IMR-90 (cell line): ENCODE measurements around the gene C15orf39. TPM values are rescaled to one million over a fixed set of nuclear protein-coding genes. Genes with fewer than 3 reads are reported as not detected.
"Not testable (repeated sequence)": the region's sequence is repeated elsewhere in the genome, so short reads cannot be mapped to it uniquely, and the experiment has no call there.

ENCODE experiments used
- ATAC-seq: fragments of 200-7000 bp; cut with Tn5 transposase; 2 replicates; pipeline ENCODE4 v1.9.1; 2020; ENCODE audit warnings: low read depth, mild to moderate bottlenecking, moderate library complexity
- BruUV-seq: library from RNA; stranded (reverse); fragments of 400-500 nt; replicated peaks from 2 replicates; lab custom pipeline; 2021; lab: Mats Ljungman, UMichigan
- CTCF ChIA-PET: fragments of 300-600 bp; formaldehyde crosslinking; extraction: SDS; loops from one replicate; lab custom pipeline; 2021; ENCODE audit warnings: antibody characterized with exemption; lab: Yijun Ruan, JAX
- POLR2A ChIA-PET: fragments of 300-600 bp; sonication (Branson Sonifier 250); formaldehyde crosslinking; loops from one replicate; lab custom pipeline; 2022; ENCODE audit warnings: antibody characterized with exemption; ENCODE audit not compliant: unreplicated experiment; lab: Charles Lee
- DNase-seq: peaks from one replicate; pipeline ENCODE4 v3.0.0; 2013
- H2AFZ ChIP-seq: replicated peaks from 2 replicates; pipeline ENCODE3; 2013; ENCODE audit warnings: low read length, mild to moderate bottlenecking; ENCODE audit not compliant: poor library complexity
- H2AK5ac ChIP-seq: 2 replicates; pipeline ENCODE4 v1.6.1; 2013; ENCODE audit warnings: low read depth, low read length, inconsistent platforms
- H2AK9ac ChIP-seq: replicated peaks from 2 replicates; pipeline ENCODE3; 2013; ENCODE audit warnings: mild to moderate bottlenecking, low read depth, low read length, moderate library complexity; ENCODE audit not compliant: poor library complexity
- H2BK120ac ChIP-seq: 2 replicates; pipeline ENCODE4 v1.6.1; 2013; ENCODE audit warnings: low read depth, low read length, inconsistent platforms
- H2BK15ac ChIP-seq: 3 replicates; pipeline ENCODE4 v1.6.1; 2013; ENCODE audit warnings: low read depth, low read length, inconsistent platforms
- H2BK20ac ChIP-seq: 2 replicates; pipeline ENCODE4 v1.6.1; 2013; ENCODE audit warnings: low read depth, mild to moderate bottlenecking, inconsistent platforms, low read length, moderate library complexity
- H2BK5ac ChIP-seq: 2 replicates; pipeline ENCODE4 v1.6.1; 2013; ENCODE audit warnings: mild to moderate bottlenecking, low read depth, low read length, inconsistent platforms; ENCODE audit not compliant: poor library complexity, severe bottlenecking
- H3K14ac ChIP-seq: replicated peaks from 2 replicates; pipeline ENCODE4 v1.6.1; 2013; ENCODE audit warnings: low read depth, low read length, inconsistent platforms
- H3K18ac ChIP-seq: 2 replicates; pipeline ENCODE4 v1.6.1; 2013; ENCODE audit warnings: low read depth, low read length, control low read depth
- H3K23ac ChIP-seq: 2 replicates; pipeline ENCODE4 v1.6.1; 2013; ENCODE audit warnings: low read depth, low read length, inconsistent platforms
- H3K27ac ChIP-seq: 2 replicates; pipeline ENCODE4 v1.5.1; 2013; ENCODE audit warnings: mild to moderate bottlenecking, control low read depth, low read length; ENCODE audit not compliant: insufficient read depth
- H3K27me3 ChIP-seq: 2 replicates; pipeline ENCODE4 v1.6.1; 2013; ENCODE audit warnings: low read length; ENCODE audit not compliant: control insufficient read depth, insufficient read depth
- H3K36me3 ChIP-seq: 2 replicates; pipeline ENCODE4 v1.6.1; 2013; ENCODE audit warnings: low read length, mixed read lengths; ENCODE audit not compliant: control insufficient read depth, insufficient read depth
- H3K4ac ChIP-seq: 2 replicates; pipeline ENCODE4 v1.6.1; 2013; ENCODE audit warnings: low read depth, low read length, inconsistent platforms
- H3K4me1 ChIP-seq: 2 replicates; pipeline ENCODE4 v1.6.1; 2013; ENCODE audit warnings: low read length, mixed read lengths; ENCODE audit not compliant: control insufficient read depth, insufficient read depth
- H3K4me2 ChIP-seq: 2 replicates; pipeline ENCODE4 v1.6.1; 2013; ENCODE audit warnings: low read depth, mild to moderate bottlenecking, control low read depth, low read length, moderate library complexity
- H3K4me3 ChIP-seq: 2 replicates; pipeline ENCODE4 v1.5.1; 2013; ENCODE audit warnings: low read depth, mild to moderate bottlenecking, control low read depth, low read length, moderate library complexity; ENCODE audit not compliant: insufficient read depth
- H3K56ac ChIP-seq: 2 replicates; pipeline ENCODE4 v1.6.1; 2013; ENCODE audit warnings: low read length, inconsistent platforms; ENCODE audit not compliant: insufficient read depth; ENCODE audit errors: extremely low read depth
- H3K79me1 ChIP-seq, 2 experiments: 2 replicates each; pipeline ENCODE4 v1.6.1; 2013; ENCODE audit warnings: low read length in 2 of 2, inconsistent platforms in 1 of 2, low read depth in 1 of 2
- H3K9ac ChIP-seq: 2 replicates; pipeline ENCODE4 v1.6.1; 2013; ENCODE audit warnings: low read depth, low read length, control low read depth
- H3K9me1 ChIP-seq: 2 replicates; pipeline ENCODE4 v1.6.1; 2013; ENCODE audit warnings: low read length, inconsistent platforms; ENCODE audit not compliant: insufficient read depth
- H3K9me3 ChIP-seq: 2 replicates; pipeline ENCODE4 v1.6.1; 2013; ENCODE audit warnings: low read length; ENCODE audit not compliant: control insufficient read depth, insufficient read depth
- H4K20me1 ChIP-seq: 2 replicates; pipeline ENCODE4 v1.6.1; 2013; ENCODE audit warnings: low read length, inconsistent platforms; ENCODE audit not compliant: insufficient read depth
- H4K5ac ChIP-seq: 2 replicates; pipeline ENCODE4 v1.6.1; 2013; ENCODE audit warnings: mild to moderate bottlenecking, low read depth, low read length, control low read depth
- H4K8ac ChIP-seq, 2 experiments: 2 replicates each; pipeline ENCODE4 v1.6.1; 2013; ENCODE audit warnings: low read depth in 2 of 2, low read length in 2 of 2, control low read depth in 1 of 2, inconsistent platforms in 1 of 2
- H4K91ac ChIP-seq: 2 replicates; pipeline ENCODE4 v1.6.1; 2013; ENCODE audit warnings: low read depth, low read length, inconsistent platforms; ENCODE audit not compliant: insufficient read depth
- WGBS, 2 experiments: methylation state at CpG; one replicate each; pipeline versions ENCODE4 v1.1.5 to v1.1.7; 2013; ENCODE audit warnings: missing lambda C conversion rate in 2 of 2; ENCODE audit not compliant: insufficient read length in 1 of 2; ENCODE audit errors: extremely low coverage in 2 of 2; 5-methylcytosine and 5-hydroxymethylcytosine counted together
- dilution Hi-C: fragments of 300-500 bp; cut with HindIII; formaldehyde crosslinking; loops from one replicate; pipeline ENCODE4 v1.14.3; 2018; ENCODE audit warnings: low sequenced_read_pairs; ENCODE audit not compliant: unreplicated experiment
- in situ Hi-C: fragments of 300-500 bp; cut with MboI; formaldehyde crosslinking; loops from 3 replicates; pipeline ENCODE4 v1.14.3; 2019; ENCODE audit warnings: low sequenced_read_pairs, inconsistent platforms, mixed read lengths
- intact Hi-C: fragments of 100-400 bp; cut with micrococcal nuclease; formaldehyde crosslinking; loops from 2 replicates; pipeline ENCODE4 v1.10.0; 2022
- polyA plus RNA-seq, 3 experiments: library from polyadenylated mRNA; depleted of rRNA; stranded (reverse); fragments of >200 nt; gene quantifications; 2 replicates each; pipeline ENCODE4 v1.2.3, GENCODE V29; 2012; ENCODE audit warnings: low replicate concordance in 1 of 3
- total RNA-seq: library from RNA; depleted of rRNA; stranded (reverse); fragments of >200 nt; gene quantifications from 2 replicates; pipeline ENCODE4 v1.2.3, GENCODE V29; 2012

C15orf39 gene
- total and polyA plus RNA-seq, 2 of the 4 experiments (the other 2 are of a cell fraction), result 1.3 to 5.7 TPM

- H3K4ac ChIP-seq, H2BK5ac ChIP-seq, DNase-seq, ATAC-seq, H4K91ac ChIP-seq, H3K4me2 ChIP-seq, H2AFZ ChIP-seq, in situ Hi-C loops, H3K36me3 ChIP-seq, H3K4me1 ChIP-seq, intact Hi-C loops, H3K56ac ChIP-seq, dilution Hi-C loops, H3K4me3 ChIP-seq, H3K79me1 ChIP-seq, CTCF ChIA-PET, H2AK9ac ChIP-seq, H3K23ac ChIP-seq, H3K9me3 ChIP-seq, H2BK20ac ChIP-seq, H4K8ac ChIP-seq, H3K18ac ChIP-seq, H2BK15ac ChIP-seq, BruUV-seq, H2BK120ac ChIP-seq, H2AK5ac ChIP-seq, H3K9ac ChIP-seq, H3K27me3 ChIP-seq, H4K5ac ChIP-seq, POLR2A ChIA-PET, H3K27ac ChIP-seq, H3K9me1 ChIP-seq, H3K14ac ChIP-seq: not testable (repeated sequence)
- no CpG with 5 or more reads among the region's 3 CpGs for WGBS, 2 experiments
- H4K20me1 ChIP-seq, result peaks cover 23% of the 10 kb centered on the region
Observed at GRCh38 chr15:75217574-75217973, 15.9 kb downstream of the C15orf39 start.

- POLR2A ChIA-PET, H3K9me3 ChIP-seq, H2AK5ac ChIP-seq, H3K79me1 ChIP-seq, H4K8ac ChIP-seq, H3K4me2 ChIP-seq, H3K23ac ChIP-seq, H3K4me1 ChIP-seq, H2BK5ac ChIP-seq, H3K4me3 ChIP-seq, intact Hi-C loops, H3K27ac ChIP-seq, H3K18ac ChIP-seq, dilution Hi-C loops, BruUV-seq, H3K27me3 ChIP-seq, H4K20me1 ChIP-seq, H2BK20ac ChIP-seq, H3K9me1 ChIP-seq, H3K4ac ChIP-seq, DNase-seq, in situ Hi-C loops, H3K14ac ChIP-seq, H2BK120ac ChIP-seq, H3K36me3 ChIP-seq, H2BK15ac ChIP-seq, H2AK9ac ChIP-seq, H4K5ac ChIP-seq, ATAC-seq, H2AFZ ChIP-seq, H3K9ac ChIP-seq, H4K91ac ChIP-seq, H3K56ac ChIP-seq: not testable (repeated sequence)
- 51% methylated on average over 2 of the region's 4 CpGs; no CpG with 5 or more reads in 1 of the 2 experiments for WGBS, 2 experiments
- CTCF ChIA-PET, result interaction anchor here (1.2 kb wide), 1 partner anchor 176 kb away, joined by 3 read pairs; no protein-coding TSS in a partner anchor
Observed at GRCh38 chr15:75219507-75219929, 17.8 kb downstream of the C15orf39 start.
